Heart left ventricle (tissue), 13 donors: ENCODE data around the gene NPAS1.

ENCODE experiments used
- POLR2A ChIP-seq, 2 donors: fragments of 450-650 bp; IDR thresholded peaks; one replicate each; pipeline ENCODE4 v1.6.1; 2017; ENCODE audit warnings: antibody characterized with exemption in 2 of 2, mild to moderate bottlenecking in 2 of 2, moderate library complexity in 2 of 2
- TF ChIP-seq, protein P1 (sequence below), 12 donors: fragments of 200-600 bp; sonication (generic) in 4 of 12; IDR thresholded peaks; one replicate each; pipeline versions ENCODE4 v1.5.0 to v1.8.0; 2018 to 2022; ENCODE audit warnings: antibody characterized with exemption in 12 of 12, mild to moderate bottlenecking in 5 of 12
- donor health status: ischemic (EF 13 %, LVEDD 7.1; RV severe dilation, severe dysfunction).
- donor health status: DM: no; HTN: yes; CAD: no.
- donor health status: DM: no; HTN: no; CAD: no.
- donor health status: ischemic (EF 25% LVEDD 6.9; RV normal size, moderate dysfunction).
- donor health status: ischemic (EF 25% LVEDD 5.7; RV mildly dilated, moderate dysfunction).
- donor health status: ischemic (EF 35%, LVEDD 5.7; RV mildly dilated, moderate dysfunction).
- donor health status: nonischemic (EF 11% LVEDD 7.7; RV severe dilation, severe dysfunction).
- donor health status: DM: yes; HTN: yes; CAD: no.
- donor health status: PGD.
- donor health status: ischemic (EF 29% LVEDD 5.4; RV normal size, mild dysfunction).
- donor health status: nonischemic (EF 23%, LVEDD 6.1; RV moderate dilation, normal function).

DNA sequence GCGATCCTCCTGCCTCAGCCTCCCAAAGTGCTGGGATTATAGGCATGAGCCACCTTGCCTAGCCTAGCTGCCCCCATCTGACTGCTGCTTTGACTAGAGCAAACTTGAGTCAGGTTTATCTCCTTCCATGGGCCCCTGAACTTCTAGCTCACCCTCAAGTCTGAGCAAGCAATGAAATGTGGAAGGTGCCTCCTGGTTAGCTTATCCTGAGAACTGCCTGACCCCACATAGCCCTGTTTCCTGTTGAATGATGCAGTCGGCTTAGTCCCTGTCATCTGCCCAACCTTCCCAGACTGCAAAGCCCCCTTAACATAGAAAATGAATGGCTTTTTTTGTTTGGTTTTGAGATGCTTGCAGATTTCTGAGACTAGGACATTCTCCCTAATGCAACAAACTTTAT lies 37.7 kb downstream of the NPAS1 start:
- TF ChIP-seq POLR2A (IDR thresholded peaks at IDR 0.05), result no peak
- TF ChIP-seq, protein P1, sequence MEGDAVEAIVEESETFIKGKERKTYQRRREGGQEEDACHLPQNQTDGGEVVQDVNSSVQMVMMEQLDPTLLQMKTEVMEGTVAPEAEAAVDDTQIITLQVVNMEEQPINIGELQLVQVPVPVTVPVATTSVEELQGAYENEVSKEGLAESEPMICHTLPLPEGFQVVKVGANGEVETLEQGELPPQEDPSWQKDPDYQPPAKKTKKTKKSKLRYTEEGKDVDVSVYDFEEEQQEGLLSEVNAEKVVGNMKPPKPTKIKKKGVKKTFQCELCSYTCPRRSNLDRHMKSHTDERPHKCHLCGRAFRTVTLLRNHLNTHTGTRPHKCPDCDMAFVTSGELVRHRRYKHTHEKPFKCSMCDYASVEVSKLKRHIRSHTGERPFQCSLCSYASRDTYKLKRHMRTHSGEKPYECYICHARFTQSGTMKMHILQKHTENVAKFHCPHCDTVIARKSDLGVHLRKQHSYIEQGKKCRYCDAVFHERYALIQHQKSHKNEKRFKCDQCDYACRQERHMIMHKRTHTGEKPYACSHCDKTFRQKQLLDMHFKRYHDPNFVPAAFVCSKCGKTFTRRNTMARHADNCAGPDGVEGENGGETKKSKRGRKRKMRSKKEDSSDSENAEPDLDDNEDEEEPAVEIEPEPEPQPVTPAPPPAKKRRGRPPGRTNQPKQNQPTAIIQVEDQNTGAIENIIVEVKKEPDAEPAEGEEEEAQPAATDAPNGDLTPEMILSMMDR (IDR thresholded peaks at IDR 0.05), result no peak
